GM12878 (cell line): ENCODE measurements around the gene CHST8. TPM values are rescaled to one million over a fixed set of nuclear protein-coding genes. Genes with fewer than 3 reads are reported as not detected.
A peak's percentile ranks its signal among the peaks of the same experiment; 100 is the strongest.

ENCODE experiments used
- ATAC-seq: fragments of 200-7000 bp; cut with Tn5 transposase; 3 replicates; pipeline ENCODE4 v1.9.1; 2020; ENCODE audit warnings: mild to moderate bottlenecking, moderate library complexity
- BruUV-seq: library from RNA; stranded (reverse); fragments of 400-500 nt; replicated peaks from 2 replicates; lab custom pipeline; 2021; lab: Mats Ljungman, UMichigan
- CTCF ChIA-PET: fragments of 300-600 bp; sonication (Branson Sonifier 250); formaldehyde crosslinking; extraction: SDS; loops from one replicate; lab custom pipeline; 2021; ENCODE audit warnings: inconsistent platforms; lab: Yijun Ruan, JAX
- POLR2A ChIA-PET: fragments of 350-600 bp; formaldehyde crosslinking; extraction: SDS; loops from one replicate; lab custom pipeline; 2021; ENCODE audit warnings: inconsistent platforms; lab: Charles Lee
- RAD21 ChIA-PET: fragments of 300-600 bp; sonication (Branson Sonifier 250); formaldehyde crosslinking; loops from one replicate; lab custom pipeline; 2023; ENCODE audit warnings: antibody characterized with exemption; ENCODE audit not compliant: unreplicated experiment; lab: Charles Lee
- SMC1A ChIA-PET: fragments of 300-600 bp; sonication (Branson Sonifier 250); formaldehyde crosslinking; loops from one replicate; lab custom pipeline; 2023; ENCODE audit not compliant: unreplicated experiment, uncharacterized antibody; lab: Charles Lee
- DNase-seq: peaks from one replicate; pipeline ENCODE4 v3.0.0-alpha.2; 2011; ENCODE audit warnings: low read depth, low spot score
- FAIRE-seq: peaks from 3 replicates; lab custom pipeline; 2011; peaks lifted over from hg19 to GRCh38; lab: Jason Lieb, UNC
- H2AFZ ChIP-seq: 2 replicates; pipeline ENCODE4 v1.6.0; 2011; ENCODE audit warnings: low read depth, low read length, control low read depth; ENCODE audit not compliant: control insufficient read depth
- H3K27ac ChIP-seq: 2 replicates; pipeline ENCODE4 v1.5.1; 2011; ENCODE audit warnings: control low read depth; ENCODE audit not compliant: control insufficient read depth, insufficient read depth
- H3K27me3 ChIP-seq, 2 experiments: replicated peaks in 1 of 2; 2 replicates each; pipeline versions ENCODE4 v1.6.0 to v1.6.1; 2011; ENCODE audit warnings: low read length in 1 of 2; ENCODE audit not compliant: control insufficient read depth in 2 of 2, insufficient read depth in 2 of 2
- H3K36me3 ChIP-seq, 2 experiments: 2 replicates each; pipeline ENCODE4 v1.5.1; 2011; ENCODE audit warnings: low read length in 1 of 2; ENCODE audit not compliant: control insufficient read depth in 2 of 2, insufficient read depth in 2 of 2
- H3K4me1 ChIP-seq: 2 replicates; pipeline ENCODE4 v1.6.1; 2011; ENCODE audit warnings: mild to moderate bottlenecking, low read length, moderate library complexity, mixed read lengths; ENCODE audit not compliant: control insufficient read depth, insufficient read depth
- H3K4me2 ChIP-seq: 2 replicates; pipeline ENCODE4 v1.6.0; 2011; ENCODE audit warnings: control low read depth; ENCODE audit not compliant: control insufficient read depth, insufficient read depth
- H3K4me3 ChIP-seq: fragments of 200-600 bp; sonication (generic); 2 replicates; pipeline ENCODE4 v1.5.1; 2016
- H3K79me2 ChIP-seq: 2 replicates; pipeline ENCODE4 v1.6.0; 2011; ENCODE audit warnings: low read length; ENCODE audit not compliant: control insufficient read depth, insufficient read depth
- H3K9ac ChIP-seq: 2 replicates; pipeline ENCODE4 v1.8.0; 2011; ENCODE audit warnings: low read length, control low read depth, mixed read lengths; ENCODE audit not compliant: control insufficient read depth, insufficient read depth
- H3K9me3 ChIP-seq: replicated peaks from 3 replicates; pipeline ENCODE4 v1.5.1; 2011; ENCODE audit warnings: mild to moderate bottlenecking, low read length; ENCODE audit not compliant: control insufficient read depth, insufficient read depth
- H4K20me1 ChIP-seq: 2 replicates; pipeline ENCODE4 v1.6.0; 2011; ENCODE audit not compliant: control insufficient read depth, insufficient read depth
- ASH2L ChIP-seq: fragments of 300-600, 200-600 bp; sonication (generic); IDR thresholded peaks from 2 replicates; pipeline ENCODE4 v1.6.1; 2017; ENCODE audit warnings: low read depth, mild to moderate bottlenecking, borderline replicate concordance
- CBX3 ChIP-seq: fragments of 200-600 bp; sonication (generic); IDR thresholded peaks from 2 replicates; pipeline ENCODE4 v1.6.1; 2016; ENCODE audit warnings: low read depth, borderline replicate concordance
- CHD1 ChIP-seq: IDR thresholded peaks from 2 replicates; pipeline ENCODE4 v1.6.1; 2012; ENCODE audit warnings: low read depth, low read length, improper control_type of control experiment
- CHD2 ChIP-seq: IDR thresholded peaks from 2 replicates; pipeline ENCODE4 v1.6.1; 2011; ENCODE audit warnings: low read depth, low read length, improper control_type of control experiment, borderline replicate concordance
- CREM ChIP-seq: IDR thresholded peaks from 2 replicates; pipeline ENCODE4 v1.6.1; 2014; ENCODE audit warnings: antibody characterized with exemption, low read depth
- EP300 ChIP-seq, 2 experiments: fragments of 150-350 bp in 1 of 2; IDR thresholded peaks; 2 replicates each; pipeline ENCODE4 v1.6.1; 2011 to 2012; ENCODE audit warnings: low read depth in 2 of 2, low read length in 2 of 2, borderline replicate concordance in 1 of 2, improper control_type of control experiment in 1 of 2, inconsistent platforms in 1 of 2; ENCODE audit not compliant: control insufficient read depth in 1 of 2
- HDAC2 ChIP-seq: fragments of 200-600 bp; sonication (generic); IDR thresholded peaks from 2 replicates; pipeline ENCODE4 v1.6.1; 2017
- KDM1A ChIP-seq: fragments of 200-600 bp; sonication (generic); IDR thresholded peaks from 2 replicates; pipeline ENCODE4 v1.6.1; 2016; ENCODE audit warnings: borderline replicate concordance
- MYB ChIP-seq: fragments of 150-350 bp; IDR thresholded peaks from 2 replicates; pipeline ENCODE4 v1.6.1; 2014; ENCODE audit warnings: mild to moderate bottlenecking, low read depth, low read length, borderline replicate concordance
- POLR2A ChIP-seq: IDR thresholded peaks from 2 replicates; pipeline ENCODE4 v1.6.1; 2011; ENCODE audit warnings: low read depth, mild to moderate bottlenecking, low read length
- REST ChIP-seq: IDR thresholded peaks from 2 replicates; pipeline ENCODE4 v1.6.1; 2012; ENCODE audit warnings: mild to moderate bottlenecking, low read depth, low read length
- SREBF2 ChIP-seq: IDR thresholded peaks from 2 replicates; pipeline ENCODE4 v1.6.1; 2012; ENCODE audit warnings: mild to moderate bottlenecking, low read length
- SRF ChIP-seq, 2 experiments: IDR thresholded peaks; 2 replicates each; pipeline ENCODE4 v1.6.1; 2011; ENCODE audit warnings: low read depth in 2 of 2, low read length in 2 of 2, mild to moderate bottlenecking in 1 of 2, moderate library complexity in 1 of 2
- SUZ12 ChIP-seq: fragments of 200-600 bp; sonication (generic); IDR thresholded peaks from one replicate; pipeline ENCODE4 v1.6.1; 2018; ENCODE audit warnings: antibody characterized with exemption, mild to moderate bottlenecking; ENCODE audit not compliant: unreplicated experiment
- YBX1 ChIP-seq: fragments of 450-650 bp; IDR thresholded peaks from 2 replicates; pipeline ENCODE4 v1.6.1; 2016; ENCODE audit warnings: antibody characterized with exemption
- ZNF274 ChIP-seq: IDR thresholded peaks from one replicate; pipeline ENCODE4 v1.8.0; 2011; ENCODE audit not compliant: insufficient read length, insufficient read depth
- WGBS: methylation state at CpG from one replicate; pipeline ENCODE4 v1.1.6; 2016; ENCODE audit warnings: low lambda C conversion rate; ENCODE audit not compliant: insufficient replicate concordance, insufficient coverage; ENCODE audit errors: missing lambda C conversion rate; 5-methylcytosine and 5-hydroxymethylcytosine counted together
- in situ Hi-C: fragments of 300-500 bp; cut with MboI; formaldehyde crosslinking; loops from 9 replicates; pipeline ENCODE4 v1.14.3; 2018; ENCODE audit warnings: mixed read lengths
- intact Hi-C: fragments of 100-400 bp; cut with micrococcal nuclease; formaldehyde crosslinking; loops from one replicate; pipeline ENCODE4 v1.14.2; 2022; ENCODE audit not compliant: unreplicated experiment
- polyA plus RNA-seq, 11 experiments: library from polyadenylated mRNA; depleted of rRNA in 4 of 11; unstranded in 6 of 11; stranded (reverse) in 5 of 11; fragments of >200 nt; fragmentation: Nextera tagmentation in 4 of 11; fragmentation: Illumina TruSeq in 1 of 11; extraction: Ambion mirVana in 4 of 11; extraction: Trizol in 1 of 11; gene quantifications; 1 replicate in 1 of 11; 2 replicates in 10 of 11; pipeline versions ENCODE4 v1.2.1 to v1.2.3, GENCODE V29; 2011 to 2016; ENCODE audit warnings: inconsistent platforms in 2 of 11, missing spikeins in 2 of 11, low read depth in 1 of 11
- total RNA-seq, 4 experiments: library from RNA; depleted of rRNA in 3 of 4; stranded (reverse); fragments of >200 nt in 3 of 4; fragmentation: Illumina TruSeq in 1 of 4; extraction: Trizol in 1 of 4; gene quantifications; 2 replicates each; pipeline versions ENCODE4 v1.2.1 to v1.2.3, GENCODE V29; 2013 to 2021

The CHST8 gene
- total and polyA plus RNA-seq, 10 of the 15 experiments (the other 5 are each of a cell fraction or from before 2014, with no cell fraction given) = 0.06 TPM; not detected in 9

GRCh38 chr19:33740811-33741396, 119.2 kb downstream of the CHST8 start:
- ChIA-PET SMC1A (no interaction called here), RAD21 (interaction anchor here (1.0 kb wide), 1 partner anchor 37 kb away, joined by 3 read pairs; no protein-coding TSS in a partner anchor), CTCF (no interaction called here), POLR2A (no interaction called here)
- Histone ChIP-seq H3K27me3 (no peaks in the 10 kb centered on the region), H3K4me2 (no peak overlapping the region), H3K79me2 (no peaks in the 10 kb centered on the region), H3K36me3 (no peaks in the 10 kb centered on the region), H4K20me1 (no peaks in the 10 kb centered on the region), H3K4me1 (no peaks in the 10 kb centered on the region), H2AFZ (no peak overlapping the region), H3K4me3 (no peak overlapping the region), H3K9ac (no peak overlapping the region), H3K9me3 (no peaks in the 10 kb centered on the region), H3K27ac (no peak overlapping the region)
- no TSS peak for BruUV-seq
- DNase-seq (no peak), FAIRE-seq (no peak), ATAC-seq (no peak)
- 16% methylated on average over 9 of the region's 9 CpGs for WGBS
- TF ChIP-seq REST (peak; percentile 91), MYB (no peak)
- in situ Hi-C loops = no loop called here
- intact Hi-C loops = no loop called here

- FAIRE-seq (no peak), ATAC-seq (no peak), DNase-seq (no peak)
- ChIA-PET POLR2A (no interaction called here), RAD21 (no interaction called here), SMC1A (no interaction called here), CTCF (interaction anchor here (1.0 kb wide), 1 partner anchor 33 kb away, joined by 3 read pairs; no protein-coding TSS in a partner anchor)
- no peak overlapping the region for H3K4me3 ChIP-seq
- H3K27me3 ChIP-seq = no peaks in the 10 kb centered on the region
- 16% methylated on average over 6 of the region's 6 CpGs for WGBS
- no TSS peak for BruUV-seq
- no peaks in the 10 kb centered on the region for H3K36me3 ChIP-seq
- no peaks in the 10 kb centered on the region for H3K4me1 ChIP-seq
- in situ Hi-C loops = no loop called here
- H3K9me3 ChIP-seq = no peaks in the 10 kb centered on the region
- no peak overlapping the region for H2AFZ ChIP-seq
- H3K79me2 ChIP-seq = no peaks in the 10 kb centered on the region
- H3K4me2 ChIP-seq = no peak overlapping the region
- no peaks in the 10 kb centered on the region for H4K20me1 ChIP-seq
- H3K9ac ChIP-seq = no peak overlapping the region
- intact Hi-C loops = no loop called here
- H3K27ac ChIP-seq = no peak overlapping the region
- TF ChIP-seq HDAC2 = no peak
- TF ChIP-seq SRF (IDR thresholded peaks at IDR 0.05; ENCODE audit: low read depth in 2 of 2, low read length in 2 of 2) = no peak
- no peak for TF ChIP-seq CBX3
- no peak for TF ChIP-seq POLR2A
- no peak for TF ChIP-seq YBX1
- TF ChIP-seq CREM = no peak
- TF ChIP-seq SUZ12 = no peak
- TF ChIP-seq EP300 (IDR thresholded peaks at IDR 0.05; ENCODE audit: borderline replicate concordance in 1 of 2, control insufficient read depth in 1 of 2, low read depth in 2 of 2, low read length in 2 of 2) = no peak
- TF ChIP-seq KDM1A = no peak
- no peak for TF ChIP-seq SREBF2
- no peak for TF ChIP-seq ASH2L
- no peak for TF ChIP-seq CHD2
- TF ChIP-seq CHD1 = no peak
- TF ChIP-seq ZNF274 = no peak
These were observed 123.5 kb downstream of the CHST8 start for GRCh38 chr19:33745297-33745696.
